GM12878 (cell line): ENCODE data around the gene ITGB5. TPM values are rescaled to one million over a fixed set of nuclear protein-coding genes. Genes with fewer than 3 reads are reported as not detected.

Source experiments
- ATAC-seq: fragments of 200-7000 bp; cut with Tn5 transposase; 3 replicates; pipeline ENCODE4 v1.9.1; 2020; ENCODE audit warnings: mild to moderate bottlenecking, moderate library complexity
- BruUV-seq: library from RNA; stranded (reverse); fragments of 400-500 nt; replicated peaks from 2 replicates; lab custom pipeline; 2021; lab: Mats Ljungman, UMichigan
- CTCF ChIA-PET: fragments of 300-600 bp; sonication (Branson Sonifier 250); formaldehyde crosslinking; extraction: SDS; loops from one replicate; lab custom pipeline; 2021; ENCODE audit warnings: inconsistent platforms; lab: Yijun Ruan, JAX
- POLR2A ChIA-PET: fragments of 350-600 bp; formaldehyde crosslinking; extraction: SDS; loops from one replicate; lab custom pipeline; 2021; ENCODE audit warnings: inconsistent platforms; lab: Charles Lee
- RAD21 ChIA-PET: fragments of 300-600 bp; sonication (Branson Sonifier 250); formaldehyde crosslinking; loops from one replicate; lab custom pipeline; 2023; ENCODE audit warnings: antibody characterized with exemption; ENCODE audit not compliant: unreplicated experiment; lab: Charles Lee
- SMC1A ChIA-PET: fragments of 300-600 bp; sonication (Branson Sonifier 250); formaldehyde crosslinking; loops from one replicate; lab custom pipeline; 2023; ENCODE audit not compliant: unreplicated experiment, uncharacterized antibody; lab: Charles Lee
- DNase-seq: peaks from one replicate; pipeline ENCODE4 v3.0.0-alpha.2; 2011; ENCODE audit warnings: low read depth, low spot score
- FAIRE-seq: peaks from 3 replicates; lab custom pipeline; 2011; peaks lifted over from hg19 to GRCh38; lab: Jason Lieb, UNC
- H2AFZ ChIP-seq: 2 replicates; pipeline ENCODE4 v1.6.0; 2011; ENCODE audit warnings: low read depth, low read length, control low read depth; ENCODE audit not compliant: control insufficient read depth
- H3K27ac ChIP-seq: 2 replicates; pipeline ENCODE4 v1.5.1; 2011; ENCODE audit warnings: control low read depth; ENCODE audit not compliant: control insufficient read depth, insufficient read depth
- H3K27me3 ChIP-seq, 2 experiments: replicated peaks in 1 of 2; 2 replicates each; pipeline versions ENCODE4 v1.6.0 to v1.6.1; 2011; ENCODE audit warnings: low read length in 1 of 2; ENCODE audit not compliant: control insufficient read depth in 2 of 2, insufficient read depth in 2 of 2
- H3K36me3 ChIP-seq, 2 experiments: 2 replicates each; pipeline ENCODE4 v1.5.1; 2011; ENCODE audit warnings: low read length in 1 of 2; ENCODE audit not compliant: control insufficient read depth in 2 of 2, insufficient read depth in 2 of 2
- H3K4me1 ChIP-seq: 2 replicates; pipeline ENCODE4 v1.6.1; 2011; ENCODE audit warnings: mild to moderate bottlenecking, low read length, moderate library complexity, mixed read lengths; ENCODE audit not compliant: control insufficient read depth, insufficient read depth
- H3K4me2 ChIP-seq: 2 replicates; pipeline ENCODE4 v1.6.0; 2011; ENCODE audit warnings: control low read depth; ENCODE audit not compliant: control insufficient read depth, insufficient read depth
- H3K4me3 ChIP-seq: fragments of 200-600 bp; sonication (generic); 2 replicates; pipeline ENCODE4 v1.5.1; 2016
- H3K79me2 ChIP-seq: 2 replicates; pipeline ENCODE4 v1.6.0; 2011; ENCODE audit warnings: low read length; ENCODE audit not compliant: control insufficient read depth, insufficient read depth
- H3K9ac ChIP-seq: 2 replicates; pipeline ENCODE4 v1.8.0; 2011; ENCODE audit warnings: low read length, control low read depth, mixed read lengths; ENCODE audit not compliant: control insufficient read depth, insufficient read depth
- H3K9me3 ChIP-seq: replicated peaks from 3 replicates; pipeline ENCODE4 v1.5.1; 2011; ENCODE audit warnings: mild to moderate bottlenecking, low read length; ENCODE audit not compliant: control insufficient read depth, insufficient read depth
- H4K20me1 ChIP-seq: 2 replicates; pipeline ENCODE4 v1.6.0; 2011; ENCODE audit not compliant: control insufficient read depth, insufficient read depth
- ATF7 ChIP-seq: fragments of 450-650 bp; IDR thresholded peaks from 2 replicates; pipeline ENCODE4 v1.6.1; 2016; ENCODE audit warnings: low read depth, mild to moderate bottlenecking
- BACH1 ChIP-seq: fragments of 450-650 bp; IDR thresholded peaks from 2 replicates; pipeline ENCODE4 v1.6.1; 2017; ENCODE audit warnings: mild to moderate bottlenecking, borderline replicate concordance
- BHLHE40 ChIP-seq, 2 experiments: fragments of 450-650 bp in 1 of 2; IDR thresholded peaks; 2 replicates each; pipeline ENCODE4 v1.6.1; 2011 to 2017; ENCODE audit warnings: low read depth in 2 of 2, borderline replicate concordance in 1 of 2, improper control_type of control experiment in 1 of 2, low read length in 1 of 2, mild to moderate bottlenecking in 1 of 2
- DPF2 ChIP-seq: fragments of 450-650 bp; IDR thresholded peaks from 2 replicates; pipeline ENCODE4 v1.6.1; 2017; ENCODE audit warnings: mild to moderate bottlenecking
- IKZF1 ChIP-seq: fragments of 450-650 bp; conservative IDR thresholded peaks from 2 replicates; pipeline ENCODE4 v1.6.1; 2017; ENCODE audit warnings: antibody characterized with exemption, mild to moderate bottlenecking
- IKZF2 ChIP-seq, 2 experiments: fragments of 450-650 bp; IDR thresholded peaks; 2 replicates each; pipeline ENCODE4 v1.6.1; 2017; ENCODE audit warnings: mild to moderate bottlenecking in 2 of 2, moderate library complexity in 2 of 2
- MEF2B ChIP-seq: fragments of 450-650 bp; IDR thresholded peaks from 2 replicates; pipeline ENCODE4 v1.6.1; 2018; ENCODE audit warnings: mild to moderate bottlenecking, moderate library complexity; ENCODE audit not compliant: partially characterized antibody, poor library complexity, severe bottlenecking
- MTA2 ChIP-seq: fragments of 450-650 bp; IDR thresholded peaks from 2 replicates; pipeline ENCODE4 v1.6.1; 2016; ENCODE audit warnings: low read depth, mild to moderate bottlenecking, moderate library complexity
- RAD51 ChIP-seq: fragments of 450-650 bp; IDR thresholded peaks from 2 replicates; pipeline ENCODE4 v1.6.1; 2016; ENCODE audit warnings: moderate library complexity, mild to moderate bottlenecking, inconsistent platforms
- SMARCA5 ChIP-seq: fragments of 450-650 bp; IDR thresholded peaks from 2 replicates; pipeline ENCODE4 v1.6.1; 2017; ENCODE audit warnings: mild to moderate bottlenecking
- TCF12 ChIP-seq: IDR thresholded peaks from 2 replicates; pipeline ENCODE4 v1.6.1; 2011; ENCODE audit warnings: low read depth, mild to moderate bottlenecking, low read length
- WGBS: methylation state at CpG from one replicate; pipeline ENCODE4 v1.1.6; 2016; ENCODE audit warnings: low lambda C conversion rate; ENCODE audit not compliant: insufficient replicate concordance, insufficient coverage; ENCODE audit errors: missing lambda C conversion rate; 5-methylcytosine and 5-hydroxymethylcytosine counted together
- in situ Hi-C: fragments of 300-500 bp; cut with MboI; formaldehyde crosslinking; loops from 9 replicates; pipeline ENCODE4 v1.14.3; 2018; ENCODE audit warnings: mixed read lengths
- intact Hi-C: fragments of 100-400 bp; cut with micrococcal nuclease; formaldehyde crosslinking; loops from one replicate; pipeline ENCODE4 v1.14.2; 2022; ENCODE audit not compliant: unreplicated experiment
- polyA plus RNA-seq, 11 experiments: library from polyadenylated mRNA; depleted of rRNA in 4 of 11; unstranded in 6 of 11; stranded (reverse) in 5 of 11; fragments of >200 nt; fragmentation: Nextera tagmentation in 4 of 11; fragmentation: Illumina TruSeq in 1 of 11; extraction: Ambion mirVana in 4 of 11; extraction: Trizol in 1 of 11; gene quantifications; 1 replicate in 1 of 11; 2 replicates in 10 of 11; pipeline versions ENCODE4 v1.2.1 to v1.2.3, GENCODE V29; 2011 to 2016; ENCODE audit warnings: inconsistent platforms in 2 of 11, missing spikeins in 2 of 11, low read depth in 1 of 11
- total RNA-seq, 4 experiments: library from RNA; depleted of rRNA in 3 of 4; stranded (reverse); fragments of >200 nt in 3 of 4; fragmentation: Illumina TruSeq in 1 of 4; extraction: Trizol in 1 of 4; gene quantifications; 2 replicates each; pipeline versions ENCODE4 v1.2.1 to v1.2.3, GENCODE V29; 2013 to 2021
- TF ChIP-seq, protein P1 (sequence below): IDR thresholded peaks from 2 replicates; pipeline ENCODE4 v1.6.1; 2012; ENCODE audit warnings: low read depth, low read length, improper control_type of control experiment
- TF ChIP-seq, protein P2 (sequence below): fragments of 450-650 bp; IDR thresholded peaks from 2 replicates; pipeline ENCODE4 v1.6.1; 2018; ENCODE audit warnings: borderline replicate concordance, mild to moderate bottlenecking; ENCODE audit not compliant: partially characterized antibody

Gene ITGB5
- total and polyA plus RNA-seq, 10 of the 15 experiments (the other 5 are each of a cell fraction or from before 2014, with no cell fraction given), result 0.05 to 10.0 (median 0.83) TPM; not detected in 2

DNA sequence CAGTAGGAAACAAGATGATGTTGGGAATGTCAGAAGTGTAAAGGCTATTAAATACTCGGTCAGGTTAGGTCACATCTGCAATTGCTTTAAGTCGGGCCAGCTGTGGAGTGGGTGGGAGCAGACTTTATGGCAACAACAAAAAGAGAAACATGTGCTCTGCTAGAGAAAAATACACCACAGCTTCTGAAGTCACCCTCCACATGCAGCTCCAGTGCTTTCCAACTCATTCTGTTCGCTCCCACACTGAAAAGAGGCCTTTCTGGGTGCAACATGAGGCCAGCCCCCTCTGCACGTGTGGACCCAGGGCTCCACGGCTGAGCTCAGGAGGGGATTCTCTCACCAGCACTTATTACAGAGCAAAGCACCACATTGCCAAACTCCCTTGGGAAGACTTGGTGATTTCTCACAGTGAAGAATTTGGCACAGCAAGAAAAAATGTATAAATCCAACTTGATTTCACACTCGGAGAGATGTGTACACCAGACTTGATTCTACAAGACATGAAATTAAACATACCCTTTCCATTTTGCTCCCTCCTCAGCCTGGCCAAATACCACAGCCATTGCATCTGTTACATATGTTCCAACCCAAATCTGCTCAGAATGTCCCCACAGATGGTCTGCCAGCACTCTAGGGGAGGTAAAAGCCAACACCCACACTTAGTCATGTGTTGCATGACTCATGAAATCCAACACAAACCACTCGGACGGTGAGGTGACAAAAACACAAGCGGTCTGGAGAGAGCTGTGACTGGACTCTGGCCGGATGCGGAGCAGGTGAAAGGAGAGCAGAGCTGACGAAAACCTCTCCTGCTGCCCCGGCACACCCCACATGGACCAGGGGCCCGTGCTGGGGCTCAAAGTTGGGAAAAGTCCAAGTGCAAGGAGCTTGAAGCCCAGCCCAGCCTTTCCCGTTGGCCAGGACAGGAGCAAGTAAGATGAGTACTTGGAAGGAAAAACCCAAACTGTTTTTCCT is 74.6 kb downstream of the ITGB5 start:
- ChIA-PET CTCF (interaction anchor here (0.6 to 3.1 kb wide), 7 partner anchors 26 to 753 kb away, joined by 3 to 11 read pairs (median 4); no protein-coding TSS in a partner anchor), RAD21 (interaction anchor here (0.9 to 2.0 kb wide), 6 partner anchors 25 to 51 kb away, joined by 3 to 12 read pairs (median 4); no protein-coding TSS in a partner anchor), SMC1A (interaction anchor here (0.8 to 4.2 kb wide), 10 partner anchors 15 to 708 kb away, joined by 3 to 22 read pairs (median 4); partner anchors contain the start of gene SNX4), POLR2A (interaction anchor here (1.0 to 1.4 kb wide), 2 partner anchors 12 to 28 kb away, joined by 3 to 5 read pairs; no protein-coding TSS in a partner anchor)
- no peak for DNase-seq
- in situ Hi-C loops (no loop called here), intact Hi-C loops (no loop called here)
- ATAC-seq, result peak; percentile 90
- H3K9me3 ChIP-seq, result no peaks in the 10 kb centered on the region
- no peak overlapping the region for H3K4me3 ChIP-seq
- TF ChIP-seq, protein P1, sequence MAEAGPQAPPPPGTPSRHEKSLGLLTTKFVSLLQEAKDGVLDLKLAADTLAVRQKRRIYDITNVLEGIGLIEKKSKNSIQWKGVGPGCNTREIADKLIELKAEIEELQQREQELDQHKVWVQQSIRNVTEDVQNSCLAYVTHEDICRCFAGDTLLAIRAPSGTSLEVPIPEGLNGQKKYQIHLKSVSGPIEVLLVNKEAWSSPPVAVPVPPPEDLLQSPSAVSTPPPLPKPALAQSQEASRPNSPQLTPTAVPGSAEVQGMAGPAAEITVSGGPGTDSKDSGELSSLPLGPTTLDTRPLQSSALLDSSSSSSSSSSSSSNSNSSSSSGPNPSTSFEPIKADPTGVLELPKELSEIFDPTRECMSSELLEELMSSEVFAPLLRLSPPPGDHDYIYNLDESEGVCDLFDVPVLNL, result no peak
- TF ChIP-seq MTA2, result peak; percentile 41; the same call in 1 of the 2 replicates
- peak; percentile 84; the same call in 1 of the 2 replicates for TF ChIP-seq BACH1
- TF ChIP-seq IKZF1, result peak; percentile 87
- TF ChIP-seq BHLHE40 (IDR thresholded peaks at IDR 0.05; ENCODE audit: borderline replicate concordance in 1 of 2, low read depth in 2 of 2, low read length in 1 of 2), result peak in 1 of 2 experiments; percentile 70; a peak in 2 of 4 replicates
- TF ChIP-seq, protein P2, sequence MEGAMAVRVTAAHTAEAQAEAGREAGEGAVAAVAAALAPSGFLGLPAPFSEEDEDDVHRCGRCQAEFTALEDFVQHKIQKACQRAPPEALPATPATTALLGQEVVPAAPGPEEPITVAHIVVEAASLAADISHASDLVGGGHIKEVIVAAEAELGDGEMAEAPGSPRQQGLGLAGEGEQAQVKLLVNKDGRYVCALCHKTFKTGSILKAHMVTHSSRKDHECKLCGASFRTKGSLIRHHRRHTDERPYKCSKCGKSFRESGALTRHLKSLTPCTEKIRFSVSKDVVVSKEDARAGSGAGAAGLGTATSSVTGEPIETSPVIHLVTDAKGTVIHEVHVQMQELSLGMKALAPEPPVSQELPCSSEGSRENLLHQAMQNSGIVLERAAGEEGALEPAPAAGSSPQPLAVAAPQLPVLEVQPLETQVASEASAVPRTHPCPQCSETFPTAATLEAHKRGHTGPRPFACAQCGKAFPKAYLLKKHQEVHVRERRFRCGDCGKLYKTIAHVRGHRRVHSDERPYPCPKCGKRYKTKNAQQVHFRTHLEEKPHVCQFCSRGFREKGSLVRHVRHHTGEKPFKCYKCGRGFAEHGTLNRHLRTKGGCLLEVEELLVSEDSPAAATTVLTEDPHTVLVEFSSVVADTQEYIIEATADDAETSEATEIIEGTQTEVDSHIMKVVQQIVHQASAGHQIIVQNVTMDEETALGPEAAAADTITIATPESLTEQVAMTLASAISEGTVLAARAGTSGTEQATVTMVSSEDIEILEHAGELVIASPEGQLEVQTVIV, result no peak
- TF ChIP-seq ATF7, result peak; percentile 58
- TF ChIP-seq RAD51, result peak; percentile 78
- no peak for TF ChIP-seq SMARCA5
- TF ChIP-seq MEF2B, result peak; percentile 55
- TF ChIP-seq IKZF2 (IDR thresholded peaks at IDR 0.05), result peak in 1 of 2 experiments; percentile 59; a peak in 2 of 4 replicates
- peak; percentile 80; the same call in 1 of the 2 replicates for TF ChIP-seq DPF2
- 0 out of 2 replicates have a peak, but pooled peaks have one; percentile 11 for TF ChIP-seq TCF12
- no peak for FAIRE-seq
- no peak overlapping the region for H3K4me2 ChIP-seq
- no TSS peak for BruUV-seq
- H3K79me2 ChIP-seq, result no peaks in the 10 kb centered on the region
- no peak overlapping the region for H3K27ac ChIP-seq
- no peaks in the 10 kb centered on the region for H3K36me3 ChIP-seq
- no peak overlapping the region for H3K9ac ChIP-seq
- no peak overlapping the region for H2AFZ ChIP-seq
- no peaks in the 10 kb centered on the region for H4K20me1 ChIP-seq
- H3K27me3 ChIP-seq, result no peaks in the 10 kb centered on the region; a peak in 2 of 4 replicates
- H3K4me1 ChIP-seq, result no peaks in the 10 kb centered on the region
- WGBS, result 38% methylated on average over 15 of the region's 15 CpGs
